Measurements from ENCODE around the gene MTR. TPM values are rescaled to one million over a fixed set of nuclear protein-coding genes. Genes with fewer than 3 reads are reported as not detected.

The MTR gene
- total RNA-seq, 1 donor from 2014 or later, result 64.0 TPM

GRCh38 chr1:236768601-236769000 lies 26.5 kb upstream of the MTR start:
- ATAC-seq, result no peak
- intact Hi-C loops (cut with DNase I), result no loop called here
- DNase-seq (ENCODE audit: low spot score), result no peak

GRCh38 chr1:236773919-236774318 lies 21.2 kb upstream of the MTR start:
- intact Hi-C loops (cut with DNase I), result no loop called here
- ATAC-seq (no peak), DNase-seq (ENCODE audit: low spot score) (no peak)

GRCh38 chr1:236774926-236775325 lies 20.2 kb upstream of the MTR start:
- ATAC-seq, result no peak
- intact Hi-C loops (cut with DNase I), result no loop called here
- DNase-seq (ENCODE audit: low spot score), result no peak

- no peak for DNase-seq (ENCODE audit: low spot score)
- intact Hi-C loops (cut with DNase I), result no loop called here
- no peak for ATAC-seq
These were observed 15.8 kb upstream of the MTR start for GRCh38 chr1:236779312-236779711.

- intact Hi-C loops (cut with DNase I), result no loop called here
- DNase-seq (ENCODE audit: low spot score), result no peak
- ATAC-seq, result no peak
These were observed 9.6 kb upstream of the MTR start for GRCh38 chr1:236785477-236785876.

- no peak for DNase-seq (ENCODE audit: low spot score)
- ATAC-seq, result no peak
- intact Hi-C loops (cut with DNase I), result no loop called here
These were observed 8.6 kb upstream of the MTR start for GRCh38 chr1:236786453-236786852.

GRCh38 chr1:236794585-236795034 lies 482 bp upstream of the MTR start:
- intact Hi-C loops (cut with DNase I), result no loop called here
- ATAC-seq (no peak), DNase-seq (ENCODE audit: low spot score) (no peak)

GRCh38 chr1:236795757-236796667 lies 920 bp downstream of the MTR start:
- DNase-seq (ENCODE audit: low spot score) (no peak), ATAC-seq (peak; percentile 36)
- intact Hi-C loops (cut with DNase I), result no loop called here

- ATAC-seq (no peak), DNase-seq (ENCODE audit: low spot score) (no peak)
- intact Hi-C loops (cut with DNase I), result no loop called here
These were observed 3.9 kb downstream of the MTR start for GRCh38 chr1:236799001-236799400.

- intact Hi-C loops (cut with DNase I), result no loop called here
- DNase-seq (ENCODE audit: low spot score), result no peak
- ATAC-seq, result no peak
These were observed 5.0 kb downstream of the MTR start for GRCh38 chr1:236800002-236800620.

GRCh38 chr1:236800623-236801022 lies 5.5 kb downstream of the MTR start:
- no peak for DNase-seq (ENCODE audit: low spot score)
- intact Hi-C loops (cut with DNase I), result no loop called here
- ATAC-seq, result no peak

GRCh38 chr1:236802264-236802663 lies 7.2 kb downstream of the MTR start:
- DNase-seq (ENCODE audit: low spot score), result no peak
- ATAC-seq, result no peak
- intact Hi-C loops (cut with DNase I), result no loop called here

GRCh38 chr1:236806634-236807033 lies 11.5 kb downstream of the MTR start:
- intact Hi-C loops (cut with DNase I), result no loop called here
- no peak for DNase-seq (ENCODE audit: low spot score)
- no peak for ATAC-seq

GRCh38 chr1:236808005-236808404 lies 12.9 kb downstream of the MTR start:
- DNase-seq (ENCODE audit: low spot score), result no peak
- no peak for ATAC-seq
- intact Hi-C loops (cut with DNase I), result no loop called here

- intact Hi-C loops (cut with DNase I), result no loop called here
- DNase-seq (ENCODE audit: low spot score) (no peak), ATAC-seq (no peak)
These were observed 13.6 kb downstream of the MTR start for GRCh38 chr1:236808564-236809130.

GRCh38 chr1:236809148-236809547 lies 14.1 kb downstream of the MTR start:
- intact Hi-C loops (cut with DNase I), result no loop called here
- DNase-seq (ENCODE audit: low spot score), result no peak
- no peak for ATAC-seq

GRCh38 chr1:236810018-236810417 lies 14.9 kb downstream of the MTR start:
- intact Hi-C loops (cut with DNase I), result no loop called here
- ATAC-seq (no peak), DNase-seq (ENCODE audit: low spot score) (no peak)

GRCh38 chr1:236812334-236813030 lies 17.4 kb downstream of the MTR start:
- ATAC-seq (no peak), DNase-seq (ENCODE audit: low spot score) (no peak)
- intact Hi-C loops (cut with DNase I), result no loop called here

- DNase-seq (ENCODE audit: low spot score) (no peak), ATAC-seq (no peak)
- intact Hi-C loops (cut with DNase I), result no loop called here
These were observed 20.8 kb downstream of the MTR start for GRCh38 chr1:236815941-236816340.

- ATAC-seq (no peak), DNase-seq (ENCODE audit: low spot score) (no peak)
- intact Hi-C loops (cut with DNase I), result no loop called here
These were observed 24.8 kb downstream of the MTR start for GRCh38 chr1:236819856-236820255.
